Fibroblast of lung (primary cell): ENCODE measurements around the gene KCNIP4. TPM values are rescaled to one million over a fixed set of nuclear protein-coding genes. Genes with fewer than 3 reads are reported as not detected.

ENCODE experiments used
- DNase-seq, 2 donors: peaks; one replicate each; pipeline versions ENCODE4 v3.0.0 to v3.0.0-alpha.2; 2010; ENCODE audit warnings: low read depth in 2 of 2
- H2AFZ ChIP-seq: 2 replicates; pipeline ENCODE4 v1.5.1; 2012; ENCODE audit warnings: low read length, control low read depth, inconsistent platforms
- H3K27ac ChIP-seq: 2 replicates; pipeline ENCODE4 v1.5.1; 2011; ENCODE audit warnings: low read length, control low read depth; ENCODE audit not compliant: insufficient read depth
- H3K27me3 ChIP-seq: 2 replicates; pipeline ENCODE4 v1.5.1; 2011; ENCODE audit warnings: mild to moderate bottlenecking, low read length; ENCODE audit not compliant: control insufficient read depth, insufficient read depth
- H3K36me3 ChIP-seq: 2 replicates; pipeline ENCODE4 v1.5.1; 2011; ENCODE audit warnings: low read length; ENCODE audit not compliant: control insufficient read depth, insufficient read depth
- H3K4me1 ChIP-seq: 2 replicates; pipeline ENCODE4 v1.5.1; 2011; ENCODE audit warnings: low read length; ENCODE audit not compliant: control insufficient read depth, insufficient read depth; ENCODE audit errors: extremely low read depth
- H3K4me2 ChIP-seq: 2 replicates; pipeline ENCODE4 v1.5.1; 2011; ENCODE audit warnings: low read length, control low read depth; ENCODE audit not compliant: insufficient read depth; ENCODE audit errors: extremely low read depth
- H3K4me3 ChIP-seq, 4 experiments: fragments of 200-600 bp in 1 of 4; sonication (generic) in 1 of 4; replicated peaks in 1 of 4; 2 replicates each; pipeline ENCODE4 v1.5.1; 2011 to 2016; ENCODE audit warnings: low read length in 4 of 4, low read depth in 3 of 4, mild to moderate bottlenecking in 3 of 4, control low read depth in 2 of 4, inconsistent platforms in 1 of 4, mixed read lengths in 1 of 4; ENCODE audit not compliant: insufficient read depth in 1 of 4; ENCODE audit errors: control extremely low read depth in 1 of 4
- H3K79me2 ChIP-seq: 2 replicates; pipeline ENCODE4 v1.5.1; 2012; ENCODE audit warnings: mild to moderate bottlenecking, low read length, inconsistent platforms; ENCODE audit not compliant: control insufficient read depth, insufficient read depth
- H3K9ac ChIP-seq: 2 replicates; pipeline ENCODE4 v1.5.1; 2011; ENCODE audit warnings: mild to moderate bottlenecking, low read length, control low read depth; ENCODE audit not compliant: insufficient read depth
- H3K9me3 ChIP-seq: 2 replicates; pipeline ENCODE4 v1.5.1; 2012; ENCODE audit warnings: low read depth, low read length; ENCODE audit not compliant: control insufficient read depth, insufficient read depth
- H4K20me1 ChIP-seq: 2 replicates; pipeline ENCODE4 v1.5.1; 2011; ENCODE audit warnings: low read length; ENCODE audit not compliant: control insufficient read depth, insufficient read depth; ENCODE audit errors: extremely low read depth
- EZH2 ChIP-seq: IDR thresholded peaks from 2 replicates; pipeline ENCODE4 v1.5.1; 2012; ENCODE audit warnings: low read length, control low read depth, mild to moderate bottlenecking; ENCODE audit errors: missing control alignments
- polyA plus RNA-seq, 2 donors: library from polyadenylated mRNA; depleted of rRNA in 1 of 2; stranded (reverse) in 1 of 2; unstranded in 1 of 2; fragments of >200 nt; gene quantifications; 2 replicates each; pipeline ENCODE4 v1.2.1, GENCODE V29; 2011 to 2012; ENCODE audit warnings: missing spikeins in 1 of 2
- total RNA-seq: library from RNA; depleted of rRNA; stranded (reverse); fragments of >200 nt; gene quantifications from 2 replicates; pipeline ENCODE4 v1.2.1, GENCODE V29; 2014
- TF ChIP-seq, protein P1 (sequence below), 2 donors: IDR thresholded peaks in 1 of 2; conservative IDR thresholded peaks in 1 of 2; 1 replicate in 1 of 2; 2 replicates in 1 of 2; pipeline ENCODE4 v1.5.1; 2011 to 2012; ENCODE audit warnings: low read length in 2 of 2, control low read depth in 1 of 2, inconsistent platforms in 1 of 2, low read depth in 1 of 2, mild to moderate bottlenecking in 1 of 2

The KCNIP4 gene
- total and polyA plus RNA-seq, 2 donors (not counting 1 experiment from before 2014, with no cell fraction given): not detected

DNA sequence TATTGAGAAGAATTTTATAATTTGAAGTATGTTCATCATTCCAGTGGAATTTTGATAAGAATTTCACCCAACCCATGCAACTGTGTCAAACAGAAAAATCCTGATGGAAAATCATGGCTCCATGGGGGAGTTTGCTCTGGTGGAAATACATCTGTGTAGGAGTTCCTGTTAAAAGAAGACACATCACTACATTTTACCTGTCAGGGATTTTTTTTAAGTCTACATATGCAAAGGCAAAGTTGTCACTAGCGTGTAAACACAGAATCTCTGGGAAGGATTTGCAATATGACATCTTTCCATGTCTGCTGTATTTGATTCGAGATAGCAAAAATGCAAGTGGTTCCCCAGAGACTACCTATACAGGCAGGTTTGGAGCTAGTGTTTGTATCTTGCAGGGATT lies 581.0 kb downstream of the KCNIP4 start:
- H3K4me2 ChIP-seq: no peak overlapping the region
- no peak overlapping the region for H3K9ac ChIP-seq
- no peak overlapping the region for H3K4me3 ChIP-seq
- H3K9me3 ChIP-seq: no peaks in the 10 kb centered on the region
- no peak overlapping the region for H2AFZ ChIP-seq
- H3K27ac ChIP-seq: no peak overlapping the region
- H3K4me1 ChIP-seq: no peaks in the 10 kb centered on the region
- TF ChIP-seq, protein P1, sequence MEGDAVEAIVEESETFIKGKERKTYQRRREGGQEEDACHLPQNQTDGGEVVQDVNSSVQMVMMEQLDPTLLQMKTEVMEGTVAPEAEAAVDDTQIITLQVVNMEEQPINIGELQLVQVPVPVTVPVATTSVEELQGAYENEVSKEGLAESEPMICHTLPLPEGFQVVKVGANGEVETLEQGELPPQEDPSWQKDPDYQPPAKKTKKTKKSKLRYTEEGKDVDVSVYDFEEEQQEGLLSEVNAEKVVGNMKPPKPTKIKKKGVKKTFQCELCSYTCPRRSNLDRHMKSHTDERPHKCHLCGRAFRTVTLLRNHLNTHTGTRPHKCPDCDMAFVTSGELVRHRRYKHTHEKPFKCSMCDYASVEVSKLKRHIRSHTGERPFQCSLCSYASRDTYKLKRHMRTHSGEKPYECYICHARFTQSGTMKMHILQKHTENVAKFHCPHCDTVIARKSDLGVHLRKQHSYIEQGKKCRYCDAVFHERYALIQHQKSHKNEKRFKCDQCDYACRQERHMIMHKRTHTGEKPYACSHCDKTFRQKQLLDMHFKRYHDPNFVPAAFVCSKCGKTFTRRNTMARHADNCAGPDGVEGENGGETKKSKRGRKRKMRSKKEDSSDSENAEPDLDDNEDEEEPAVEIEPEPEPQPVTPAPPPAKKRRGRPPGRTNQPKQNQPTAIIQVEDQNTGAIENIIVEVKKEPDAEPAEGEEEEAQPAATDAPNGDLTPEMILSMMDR (conservative IDR thresholded peaks at IDR 0.05 in 1 of 2, IDR thresholded peaks at IDR 0.05 in 1 of 2; ENCODE audit: low read depth in 1 of 2, low read length in 2 of 2): no peak
- no peak for TF ChIP-seq EZH2
- DNase-seq: no peak
- H3K79me2 ChIP-seq: no peaks in the 10 kb centered on the region
- no peaks in the 10 kb centered on the region for H3K27me3 ChIP-seq
- H4K20me1 ChIP-seq: no peaks in the 10 kb centered on the region
- no peaks in the 10 kb centered on the region for H3K36me3 ChIP-seq

DNA sequence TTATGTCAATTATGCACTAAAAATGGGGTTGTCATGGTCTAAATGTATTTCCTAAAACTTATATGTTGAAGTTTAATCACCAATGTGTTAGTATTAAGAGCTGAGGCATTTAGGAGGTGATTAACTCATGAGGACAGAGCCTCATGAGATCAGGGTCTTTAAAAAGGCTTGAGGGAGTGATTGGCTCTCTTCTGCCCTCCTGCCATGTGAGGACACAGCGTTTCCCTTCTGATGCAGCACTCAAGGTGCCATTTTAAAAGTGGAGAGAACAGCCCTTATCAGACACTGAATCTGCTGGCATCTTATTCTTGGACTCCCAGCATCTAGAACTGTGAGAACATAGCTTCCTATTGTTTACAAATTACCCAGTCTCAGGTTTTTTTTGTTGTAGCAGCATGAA lies 581.7 kb downstream of the KCNIP4 start:
- no peaks in the 10 kb centered on the region for H3K9me3 ChIP-seq
- DNase-seq: no peak
- no peaks in the 10 kb centered on the region for H3K27me3 ChIP-seq
- no peak overlapping the region for H2AFZ ChIP-seq
- no peak overlapping the region for H3K4me3 ChIP-seq
- H3K4me2 ChIP-seq: no peak overlapping the region
- no peaks in the 10 kb centered on the region for H3K36me3 ChIP-seq
- H3K4me1 ChIP-seq: no peaks in the 10 kb centered on the region
- no peak overlapping the region for H3K9ac ChIP-seq
- TF ChIP-seq, protein P1 (conservative IDR thresholded peaks at IDR 0.05 in 1 of 2, IDR thresholded peaks at IDR 0.05 in 1 of 2; ENCODE audit: low read depth in 1 of 2, low read length in 2 of 2): no peak
- no peak for TF ChIP-seq EZH2
- no peaks in the 10 kb centered on the region for H3K79me2 ChIP-seq
- no peak overlapping the region for H3K27ac ChIP-seq
- H4K20me1 ChIP-seq: no peaks in the 10 kb centered on the region

DNA sequence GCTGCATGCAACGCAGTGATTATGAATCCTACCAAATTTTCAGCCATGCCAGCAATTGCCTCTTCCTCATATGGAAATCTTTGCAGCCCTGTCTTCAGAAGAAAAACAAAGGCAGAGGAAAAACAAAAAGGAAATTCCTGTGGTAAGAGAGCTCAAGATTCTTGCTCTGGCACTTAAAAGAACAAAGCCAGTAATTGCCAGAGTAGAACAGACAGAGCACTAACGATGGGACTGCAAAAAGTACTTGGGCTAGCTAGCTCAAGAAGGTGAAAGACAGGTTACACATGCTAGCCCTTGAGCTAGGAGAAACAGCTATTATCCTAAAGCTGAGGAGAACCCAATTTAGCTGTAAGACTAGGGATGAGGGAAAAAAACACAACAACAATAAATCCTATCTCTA lies 582.3 kb downstream of the KCNIP4 start:
- no peaks in the 10 kb centered on the region for H4K20me1 ChIP-seq
- no peaks in the 10 kb centered on the region for H3K4me1 ChIP-seq
- H2AFZ ChIP-seq: no peak overlapping the region
- no peak for TF ChIP-seq EZH2
- TF ChIP-seq, protein P1 (conservative IDR thresholded peaks at IDR 0.05 in 1 of 2, IDR thresholded peaks at IDR 0.05 in 1 of 2; ENCODE audit: low read depth in 1 of 2, low read length in 2 of 2): no peak
- no peaks in the 10 kb centered on the region for H3K27me3 ChIP-seq
- no peak overlapping the region for H3K9ac ChIP-seq
- no peak overlapping the region for H3K4me2 ChIP-seq
- no peak overlapping the region for H3K27ac ChIP-seq
- no peaks in the 10 kb centered on the region for H3K9me3 ChIP-seq
- no peaks in the 10 kb centered on the region for H3K79me2 ChIP-seq
- no peak for DNase-seq
- no peak overlapping the region for H3K4me3 ChIP-seq
- no peaks in the 10 kb centered on the region for H3K36me3 ChIP-seq
